Measurements from ENCODE around the gene PPM1L.

PPM1L gene

DNA sequence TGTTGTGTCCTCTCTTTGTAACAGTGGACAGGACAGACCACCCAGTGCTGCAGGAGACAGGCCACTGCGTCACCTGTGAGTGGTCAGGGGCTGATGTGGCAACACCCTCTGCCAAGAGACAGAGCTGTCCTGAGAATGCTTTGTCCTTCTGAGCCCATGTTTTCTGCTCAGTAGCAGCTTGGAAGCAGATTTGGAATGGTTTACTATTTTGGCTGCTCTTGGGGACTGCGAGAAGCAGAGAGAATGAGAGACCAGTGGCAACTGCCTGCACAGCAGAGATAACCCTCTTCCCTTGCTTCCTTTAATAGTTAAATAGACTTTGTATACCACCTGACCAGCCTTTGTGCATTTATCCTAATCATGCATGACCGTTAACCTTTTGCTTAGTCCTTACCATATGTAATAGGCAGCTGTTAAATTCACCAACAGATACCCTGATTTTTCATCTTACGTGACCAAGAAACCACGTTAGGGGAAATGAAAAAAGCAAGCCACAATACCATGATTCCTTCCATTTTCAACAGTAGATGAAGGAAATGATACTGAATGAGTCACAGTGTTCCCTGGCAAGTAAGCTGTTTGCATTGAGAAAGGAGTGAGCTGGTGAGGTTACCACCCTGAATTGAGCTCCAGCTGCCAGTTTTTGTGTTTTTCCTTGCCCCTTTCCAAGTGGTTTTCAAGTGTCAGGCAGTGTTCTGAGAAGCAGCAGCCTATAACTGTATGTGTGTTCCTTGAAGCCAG lies 313.6 kb downstream of the PPM1L start:
- no peaks in the 10 kb centered on the region for H4K20me1 ChIP-seq
- no peak for TF ChIP-seq Cebpa-rat (IDR thresholded peaks at IDR 0.05)
- peaks cover 42 to 74% (median 57%) of the 10 kb centered on the region in 10 experiments for H3K4me1 ChIP-seq
- peak overlapping the region; percentile 39 to 88 (median 74) for H3K27ac ChIP-seq
- H3K4me3 ChIP-seq, result peak overlapping the region in 3 of 10 experiments; percentile 22 to 44 (median 31); a peak in 4 of 20 replicates
- no peaks in the 10 kb centered on the region for H3K9me3 ChIP-seq (replicated peaks in 1 of 11)
- no peaks in the 10 kb centered on the region for H3K27me3 ChIP-seq
- H3K4me2 ChIP-seq, result peak overlapping the region; percentile 63 to 94 (median 81)
- peaks cover 0 to 25% (median 7%) of the 10 kb centered on the region in 11 experiments; a peak in 8 of 22 replicates for H3K36me3 ChIP-seq
- peak overlapping the region in 10 of 11 experiments; percentile 23 to 73 (median 51); a peak in 15 of 22 replicates for H3K9ac ChIP-seq

DNA sequence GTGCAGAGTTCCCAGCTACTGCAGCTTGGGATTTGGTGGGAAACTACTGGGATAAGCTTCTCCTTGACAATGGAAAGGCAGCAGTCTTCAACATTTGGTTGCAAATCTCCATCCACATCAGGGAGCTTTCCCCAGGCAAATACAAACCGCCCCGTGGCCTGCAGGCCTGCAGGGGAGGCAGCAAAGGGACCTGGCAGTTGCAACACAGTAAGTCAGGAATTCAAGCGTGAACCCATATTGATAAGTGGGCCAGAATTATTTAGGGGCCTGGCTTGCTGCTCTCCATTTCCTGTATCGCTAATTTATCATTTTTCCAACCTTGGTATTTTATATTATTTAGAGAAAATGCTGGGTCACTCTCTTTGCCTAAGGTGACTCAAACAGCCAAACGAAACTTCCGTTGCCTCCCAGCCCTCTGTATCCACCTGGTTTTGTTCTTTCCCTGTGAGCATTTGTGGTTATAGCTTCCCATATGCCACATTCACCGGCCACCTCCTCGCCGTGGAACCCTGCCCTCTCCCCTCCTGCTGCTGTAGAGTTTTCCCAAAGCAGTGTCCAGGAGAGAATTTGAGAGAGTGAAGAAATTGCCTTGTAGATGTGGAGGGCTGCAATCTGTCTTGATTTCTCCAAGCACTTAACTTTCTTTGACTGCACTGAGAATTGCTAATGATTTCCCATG lies 314.4 kb downstream of the PPM1L start:
- Histone ChIP-seq H3K27me3 (no peaks in the 10 kb centered on the region), H3K36me3 (peaks cover 0 to 22% (median 6%) of the 10 kb centered on the region in 11 experiments; a peak in 8 of 22 replicates), H3K4me2 (peak overlapping the region; percentile 63 to 94 (median 81)), H3K4me3 (peak overlapping the region in 3 of 10 experiments; percentile 22 to 44 (median 31); a peak in 4 of 20 replicates), H3K27ac (peak overlapping the region; percentile 39 to 88 (median 74)), H3K9me3 (replicated peaks in 1 of 11) (no peaks in the 10 kb centered on the region), H3K9ac (peak overlapping the region in 10 of 11 experiments; percentile 19 to 73 (median 50); a peak in 13 of 22 replicates), H4K20me1 (no peaks in the 10 kb centered on the region), H3K4me1 (peaks cover 42 to 74% (median 57%) of the 10 kb centered on the region in 10 experiments)
- no peak for TF ChIP-seq Cebpa-rat (IDR thresholded peaks at IDR 0.05)

DNA sequence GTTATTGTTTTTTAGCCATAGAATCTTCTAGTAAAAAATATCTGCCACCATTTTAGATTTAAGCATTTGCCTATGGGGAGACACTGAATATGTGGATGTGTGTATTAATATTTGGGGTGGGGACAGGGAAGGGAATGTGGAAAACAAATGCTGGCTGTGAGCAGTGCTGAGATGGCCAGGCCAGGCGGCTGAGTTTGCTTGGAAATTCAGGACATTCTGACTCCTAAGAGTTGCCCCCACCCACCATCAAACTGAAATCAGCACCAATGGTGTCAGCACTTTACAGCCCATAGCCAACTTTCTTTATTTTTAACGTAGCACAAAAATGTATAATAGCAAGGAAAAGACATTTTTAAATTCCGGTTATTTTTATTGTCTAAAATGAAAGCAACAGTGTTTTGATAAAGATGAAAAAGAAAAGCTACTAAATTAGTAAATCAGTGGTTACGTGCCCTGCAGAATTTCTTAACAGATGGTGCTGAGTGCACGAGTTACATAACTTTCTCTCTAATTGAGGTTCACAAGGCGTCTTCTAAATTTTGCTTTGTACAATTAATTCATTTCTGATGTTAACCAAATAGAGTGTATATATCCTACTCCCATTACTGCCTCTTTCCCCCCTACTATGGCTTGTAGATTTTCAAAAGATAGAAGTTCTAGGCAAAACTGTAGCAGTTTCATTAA lies 315.1 kb downstream of the PPM1L start:
- Histone ChIP-seq H3K9me3 (replicated peaks in 1 of 11) (no peaks in the 10 kb centered on the region), H3K27me3 (no peaks in the 10 kb centered on the region), H4K20me1 (no peaks in the 10 kb centered on the region), H3K4me3 (no peak overlapping the region), H3K4me2 (peak overlapping the region; percentile 63 to 94 (median 81); a peak in 19 of 22 replicates), H3K9ac (peak overlapping the region in 3 of 11 experiments; percentile 58 to 72 (median 67); a peak in 4 of 22 replicates), H3K4me1 (peaks cover 42 to 74% (median 57%) of the 10 kb centered on the region in 10 experiments), H3K27ac (peak overlapping the region; percentile 5 to 88 (median 74); a peak in 20 of 22 replicates), H3K36me3 (peaks cover 0 to 14% (median 0%) of the 10 kb centered on the region in 11 experiments; a peak in 4 of 22 replicates)
- TF ChIP-seq Cebpa-rat (IDR thresholded peaks at IDR 0.05), result no peak

DNA sequence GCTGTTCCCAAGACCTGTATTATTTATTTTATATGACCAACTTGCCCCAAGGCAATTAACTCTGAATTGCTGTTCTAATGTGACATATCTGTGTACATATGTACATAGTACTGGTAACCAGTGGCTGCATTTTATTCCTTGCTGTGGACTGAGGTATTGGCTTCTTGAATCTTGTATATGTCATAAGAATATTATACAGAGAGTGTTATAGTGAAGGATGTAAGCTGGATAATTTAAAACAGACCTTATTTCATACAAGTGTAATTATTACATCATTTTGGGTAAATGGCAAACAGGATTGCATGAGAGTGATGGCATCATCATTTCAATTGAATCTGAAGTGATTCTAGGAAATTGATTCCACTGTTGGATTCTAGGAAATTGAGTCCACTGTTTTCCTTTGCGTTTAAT lies 316.2 kb downstream of the PPM1L start:
- Histone ChIP-seq H3K27ac (peak overlapping the region in 3 of 11 experiments; percentile 69 to 88 (median 79); a peak in 2 of 22 replicates), H3K4me3 (no peak overlapping the region), H3K27me3 (no peaks in the 10 kb centered on the region), H3K4me1 (peaks cover 34 to 66% (median 49%) of the 10 kb centered on the region in 10 experiments), H3K9me3 (replicated peaks in 1 of 11) (no peaks in the 10 kb centered on the region), H3K9ac (no peak overlapping the region), H3K4me2 (peak overlapping the region in 4 of 11 experiments; percentile 84 to 94 (median 91); a peak in 7 of 22 replicates), H3K36me3 (peaks cover 0 to 10% (median 0%) of the 10 kb centered on the region in 11 experiments; a peak in 2 of 22 replicates), H4K20me1 (no peaks in the 10 kb centered on the region)
- no peak for TF ChIP-seq Cebpa-rat (IDR thresholded peaks at IDR 0.05)

DNA sequence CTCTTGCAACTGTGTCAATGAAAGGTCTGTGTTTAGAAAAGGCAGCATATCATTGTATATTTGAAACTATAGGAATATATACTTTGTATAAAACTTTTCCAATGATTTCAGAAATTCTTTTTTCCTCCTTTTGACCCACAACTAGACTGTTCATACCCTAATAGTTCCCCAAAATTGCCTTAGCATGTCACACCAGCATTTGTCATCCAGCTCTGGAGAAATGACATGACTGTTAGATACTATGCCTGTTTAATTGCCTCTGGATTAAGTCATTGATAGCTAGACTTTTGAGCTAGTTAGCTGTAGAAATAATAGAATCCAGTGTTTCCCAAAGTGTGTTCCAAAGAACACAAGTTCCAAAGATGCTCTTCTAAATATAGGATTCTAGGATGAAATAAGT lies 316.7 kb downstream of the PPM1L start:
- TF ChIP-seq Cebpa-rat (IDR thresholded peaks at IDR 0.05), result no peak
- H3K4me2 ChIP-seq, result peak overlapping the region in 3 of 11 experiments; percentile 84 to 93 (median 89); a peak in 5 of 22 replicates

DNA sequence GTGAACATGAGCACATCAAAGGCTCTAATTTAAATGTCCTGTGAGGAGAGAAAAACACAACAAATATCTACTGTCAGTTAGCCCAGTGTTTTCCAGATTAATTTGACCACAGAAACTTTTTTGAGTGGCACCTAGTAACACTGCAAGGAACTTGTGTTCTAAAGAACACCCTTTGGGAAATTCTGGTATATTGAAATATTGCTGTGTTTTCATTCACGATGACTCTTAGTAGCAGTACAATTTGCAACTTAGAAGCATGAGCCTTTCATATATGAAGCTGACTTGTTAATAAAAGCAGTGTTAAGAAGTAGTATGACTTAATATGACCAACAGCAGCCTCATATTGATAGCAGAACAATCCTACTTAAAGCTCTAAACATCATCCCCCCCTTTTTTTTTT lies 317.1 kb downstream of the PPM1L start:
- H3K27me3 ChIP-seq, result no peaks in the 10 kb centered on the region
- TF ChIP-seq Cebpa-rat (IDR thresholded peaks at IDR 0.05), result no peak
- no peaks in the 10 kb centered on the region for H4K20me1 ChIP-seq
- H3K4me2 ChIP-seq, result peak overlapping the region in 3 of 11 experiments; percentile 84 to 93 (median 89); a peak in 5 of 22 replicates
- H3K4me3 ChIP-seq, result no peak overlapping the region
- H3K36me3 ChIP-seq, result peaks cover 0 to 9% (median 0%) of the 10 kb centered on the region in 11 experiments; a peak in 2 of 22 replicates
- H3K9ac ChIP-seq, result no peak overlapping the region
- no peak overlapping the region for H3K27ac ChIP-seq
- H3K4me1 ChIP-seq, result peaks cover 27 to 66% (median 49%) of the 10 kb centered on the region in 10 experiments
- no peaks in the 10 kb centered on the region for H3K9me3 ChIP-seq (replicated peaks in 1 of 11)

More for the DNA sequence above, 316.7 kb downstream of the PPM1L start:
- no peaks in the 10 kb centered on the region for H4K20me1 ChIP-seq
- no peak overlapping the region for H3K9ac ChIP-seq
- peaks cover 0 to 10% (median 0%) of the 10 kb centered on the region in 11 experiments; a peak in 2 of 22 replicates for H3K36me3 ChIP-seq
- no peaks in the 10 kb centered on the region for H3K27me3 ChIP-seq
- H3K4me3 ChIP-seq, result no peak overlapping the region
- H3K27ac ChIP-seq, result no peak overlapping the region
- peaks cover 28 to 66% (median 49%) of the 10 kb centered on the region in 10 experiments for H3K4me1 ChIP-seq
- H3K9me3 ChIP-seq (replicated peaks in 1 of 11), result no peaks in the 10 kb centered on the region

DNA sequence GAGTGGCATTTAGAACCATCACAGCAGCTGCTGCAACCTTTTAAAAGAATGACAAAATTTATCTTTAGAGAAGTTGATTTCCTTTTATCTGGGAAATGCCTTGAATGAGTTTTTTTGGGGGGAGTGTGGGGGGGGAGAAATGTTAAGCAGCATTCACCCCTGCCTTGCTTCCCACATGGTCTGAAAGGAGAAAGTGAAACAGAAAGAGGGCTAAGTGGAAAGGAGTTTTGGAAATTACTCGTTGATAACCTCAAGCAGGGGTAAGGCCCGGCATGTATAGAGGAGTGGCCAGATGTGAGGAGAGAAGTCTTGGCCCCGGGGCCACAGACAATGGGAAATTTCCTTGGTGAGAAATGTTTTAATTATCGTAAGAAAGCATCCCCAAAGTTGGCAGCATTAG lies 325.6 kb downstream of the PPM1L start:
- Histone ChIP-seq H3K4me2 (peak overlapping the region; percentile 43 to 87 (median 78)), H3K9ac (peak overlapping the region in 7 of 11 experiments; percentile 32 to 61 (median 44); a peak in 9 of 22 replicates), H3K4me3 (peak overlapping the region in 1 of 10 experiments; percentile 3; a peak in 1 of 20 replicates), H3K27ac (peak overlapping the region in 10 of 11 experiments; percentile 26 to 75 (median 54); a peak in 18 of 22 replicates), H3K27me3 (no peaks in the 10 kb centered on the region), H3K4me1 (peaks cover 9 to 56% (median 33%) of the 10 kb centered on the region in 10 experiments), H3K36me3 (peaks cover 0 to 13% (median 0%) of the 10 kb centered on the region in 11 experiments; a peak in 6 of 22 replicates), H3K9me3 (replicated peaks in 1 of 11) (no peaks in the 10 kb centered on the region), H4K20me1 (no peaks in the 10 kb centered on the region)
- TF ChIP-seq Cebpa-rat (IDR thresholded peaks at IDR 0.05), result no peak

DNA sequence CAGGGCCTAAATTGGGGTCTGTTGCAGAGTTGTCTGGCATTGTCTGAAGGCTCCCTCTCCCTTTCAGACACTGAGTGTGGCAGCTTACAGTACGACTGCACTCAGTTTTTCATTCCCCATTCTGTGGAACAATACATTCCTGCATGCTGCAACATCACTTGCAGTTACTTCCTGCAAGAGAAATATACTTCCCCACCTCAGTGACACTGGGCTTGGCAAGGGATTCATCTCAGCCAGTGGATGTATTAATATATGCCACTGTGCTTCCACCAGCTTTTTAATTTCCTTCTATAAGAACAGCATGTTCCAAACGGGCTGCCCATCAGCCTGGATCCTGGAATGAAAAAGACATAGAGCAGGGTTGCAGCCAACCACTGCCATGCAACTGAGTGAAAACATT lies 326.0 kb downstream of the PPM1L start:
- Histone ChIP-seq H3K4me1 (peaks cover 9 to 55% (median 33%) of the 10 kb centered on the region in 10 experiments), H3K4me2 (peak overlapping the region; percentile 43 to 87 (median 78)), H3K9ac (peak overlapping the region in 7 of 11 experiments; percentile 32 to 61 (median 44); a peak in 8 of 22 replicates), H3K36me3 (peaks cover 0 to 14% (median 0%) of the 10 kb centered on the region in 11 experiments; a peak in 6 of 22 replicates), H3K9me3 (replicated peaks in 1 of 11) (no peaks in the 10 kb centered on the region), H3K4me3 (peak overlapping the region in 1 of 10 experiments; percentile 3; a peak in 1 of 20 replicates), H4K20me1 (no peaks in the 10 kb centered on the region), H3K27me3 (no peaks in the 10 kb centered on the region), H3K27ac (peak overlapping the region in 9 of 11 experiments; percentile 32 to 75 (median 55); a peak in 16 of 22 replicates)
- TF ChIP-seq Cebpa-rat (IDR thresholded peaks at IDR 0.05), result no peak
